22Rv1 (cell line): ENCODE data around the gene RAD51B.
A peak's percentile ranks its signal among the peaks of the same experiment; 100 is the strongest.

Source experiments
- H3K27ac ChIP-seq: fragments of 450-650 bp; 2 replicates; pipeline ENCODE4 v1.5.1; 2017
- ZFX ChIP-seq: fragments of 450-650 bp; IDR thresholded peaks from 2 replicates; pipeline ENCODE4 v1.6.1; 2017; ENCODE audit warnings: antibody characterized with exemption, borderline replicate concordance
- TF ChIP-seq, protein P1 (sequence below): fragments of 450-650 bp; IDR thresholded peaks from 2 replicates; pipeline ENCODE4 v1.5.1; 2017; ENCODE audit warnings: mild to moderate bottlenecking

RAD51B gene

GRCh38 chr14:68654471-68654941 lies 834.9 kb downstream of the RAD51B start:
- H3K27ac ChIP-seq = no peak overlapping the region
- TF ChIP-seq, protein P1, sequence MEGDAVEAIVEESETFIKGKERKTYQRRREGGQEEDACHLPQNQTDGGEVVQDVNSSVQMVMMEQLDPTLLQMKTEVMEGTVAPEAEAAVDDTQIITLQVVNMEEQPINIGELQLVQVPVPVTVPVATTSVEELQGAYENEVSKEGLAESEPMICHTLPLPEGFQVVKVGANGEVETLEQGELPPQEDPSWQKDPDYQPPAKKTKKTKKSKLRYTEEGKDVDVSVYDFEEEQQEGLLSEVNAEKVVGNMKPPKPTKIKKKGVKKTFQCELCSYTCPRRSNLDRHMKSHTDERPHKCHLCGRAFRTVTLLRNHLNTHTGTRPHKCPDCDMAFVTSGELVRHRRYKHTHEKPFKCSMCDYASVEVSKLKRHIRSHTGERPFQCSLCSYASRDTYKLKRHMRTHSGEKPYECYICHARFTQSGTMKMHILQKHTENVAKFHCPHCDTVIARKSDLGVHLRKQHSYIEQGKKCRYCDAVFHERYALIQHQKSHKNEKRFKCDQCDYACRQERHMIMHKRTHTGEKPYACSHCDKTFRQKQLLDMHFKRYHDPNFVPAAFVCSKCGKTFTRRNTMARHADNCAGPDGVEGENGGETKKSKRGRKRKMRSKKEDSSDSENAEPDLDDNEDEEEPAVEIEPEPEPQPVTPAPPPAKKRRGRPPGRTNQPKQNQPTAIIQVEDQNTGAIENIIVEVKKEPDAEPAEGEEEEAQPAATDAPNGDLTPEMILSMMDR = no peak
- TF ChIP-seq ZFX = no peak

GRCh38 chr14:68655021-68655831 lies 835.6 kb downstream of the RAD51B start:
- TF ChIP-seq, protein P1 = no peak
- no peak for TF ChIP-seq ZFX
- H3K27ac ChIP-seq = no peak overlapping the region

- TF ChIP-seq, protein P1 = peak; percentile 20
- no peak for TF ChIP-seq ZFX
- no peak overlapping the region for H3K27ac ChIP-seq
Observed at GRCh38 chr14:68655911-68656316, 836.3 kb downstream of the RAD51B start.

GRCh38 chr14:68656452-68656851 lies 836.9 kb downstream of the RAD51B start:
- no peak overlapping the region for H3K27ac ChIP-seq
- no peak for TF ChIP-seq ZFX
- TF ChIP-seq, protein P1 = no peak

DNA sequence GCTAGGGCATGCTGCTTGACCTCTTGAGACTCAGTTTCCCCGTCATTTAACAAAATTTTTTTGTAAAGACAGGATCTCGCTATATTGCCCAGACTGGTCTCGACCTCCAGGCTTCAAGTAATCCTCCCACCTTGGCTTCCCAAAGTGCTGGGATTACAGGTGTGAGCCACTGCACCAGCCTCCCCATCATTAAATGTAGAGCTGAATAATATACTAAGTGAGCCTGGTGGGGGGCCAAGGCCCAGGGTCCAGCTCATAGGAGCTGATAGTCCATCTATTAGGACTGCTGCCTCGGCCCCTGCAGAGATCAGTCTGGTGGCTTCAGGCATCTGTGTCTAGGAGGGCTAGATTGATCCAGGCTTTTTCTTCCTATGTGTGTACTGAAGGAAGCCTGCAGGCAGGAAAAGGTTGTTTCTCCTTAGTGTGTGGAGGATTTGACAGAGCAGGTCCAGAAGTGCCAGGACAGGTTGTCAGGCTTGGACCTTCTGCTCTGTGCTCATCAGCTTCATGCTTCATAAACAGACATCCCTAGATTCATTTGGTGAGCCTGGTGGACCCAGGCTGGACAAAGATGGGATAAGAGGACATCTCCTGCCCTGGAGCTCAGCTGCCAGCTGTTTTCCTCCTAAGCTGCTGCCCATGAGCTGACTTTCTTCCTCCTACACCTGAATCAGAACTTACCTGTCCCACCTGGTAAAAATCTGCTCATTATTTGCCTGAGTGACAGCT lies 837.9 kb downstream of the RAD51B start:
- no peak overlapping the region for H3K27ac ChIP-seq
- TF ChIP-seq, protein P1 = no peak
- TF ChIP-seq ZFX = no peak

DNA sequence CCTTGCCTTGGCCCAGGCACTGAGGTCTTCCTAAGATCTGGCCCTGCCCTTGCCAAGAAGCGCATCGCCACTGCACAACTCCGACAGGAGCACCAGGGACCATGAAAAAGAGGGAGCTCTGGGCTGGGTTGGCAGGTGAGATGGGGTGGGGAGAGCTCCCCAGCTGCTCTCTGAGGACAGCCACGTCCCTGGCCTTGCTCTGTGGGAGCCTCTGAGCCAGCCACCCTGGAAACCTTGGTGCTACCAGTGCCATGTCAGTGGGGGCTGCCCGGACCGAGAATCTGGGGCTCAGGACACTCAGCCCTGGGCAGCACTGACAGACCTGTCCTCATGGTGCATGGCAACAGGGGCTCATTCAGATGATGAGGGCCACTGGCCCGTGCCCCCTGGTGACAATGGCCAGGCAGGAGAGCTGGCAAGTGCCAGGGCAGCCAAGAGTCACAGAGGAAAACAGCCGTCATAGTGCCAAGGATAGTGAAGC lies 838.5 kb downstream of the RAD51B start:
- TF ChIP-seq, protein P1 = no peak
- TF ChIP-seq ZFX = no peak
- no peak overlapping the region for H3K27ac ChIP-seq
